SK-N-SH (cell line): ENCODE data around the gene LPCAT1. TPM values are rescaled to one million over a fixed set of nuclear protein-coding genes. Genes with fewer than 3 reads are reported as not detected.
A peak's percentile ranks its signal among the peaks of the same experiment; 100 is the strongest.
"Not testable (repeated sequence)": the region's sequence is repeated elsewhere in the genome, so short reads cannot be mapped to it uniquely, and the experiment has no call there.

ENCODE experiments used
- CTCF ChIA-PET: fragments of 300-600, 350-600 bp; formaldehyde crosslinking; extraction: SDS; loops from one replicate; lab custom pipeline; 2021; lab: Yijun Ruan, JAX
- POLR2A ChIA-PET: fragments of 350-600 bp; sonication (Branson Sonifier 250); formaldehyde crosslinking; extraction: SDS; loops from one replicate; lab custom pipeline; 2020; ENCODE audit warnings: antibody characterized with exemption, inconsistent platforms; lab: Yijun Ruan, JAX
- DNase-seq: peaks from one replicate; pipeline ENCODE4 v3.0.0; 2012
- H2AFZ ChIP-seq: fragments of 200-600 bp; sonication (generic); 2 replicates; pipeline ENCODE4 v1.8.1; 2016; ENCODE audit warnings: antibody characterized with exemption, mild to moderate bottlenecking, low read depth
- H3F3A ChIP-seq: fragments of 200-600 bp; sonication (generic); replicated peaks from 2 replicates; pipeline ENCODE3; 2016; ENCODE audit warnings: antibody characterized with exemption, mild to moderate bottlenecking; ENCODE audit not compliant: insufficient read depth
- H3K27ac ChIP-seq, 2 experiments: fragments of 200-500 bp in 1 of 2; fragments of 200-600 bp in 1 of 2; sonication (Bioruptor generic) in 1 of 2; sonication (generic), shearing (Covaris generic) in 1 of 2; 2 replicates each; pipeline versions ENCODE4 v1.5.1 to v1.6.1; 2014 to 2016; ENCODE audit warnings: low read depth in 2 of 2, inconsistent platforms in 1 of 2, low read length in 1 of 2, mild to moderate bottlenecking in 1 of 2, mixed read lengths in 1 of 2
- H3K27me3 ChIP-seq: fragments of 200-600 bp; sonication (generic), shearing (Covaris generic); 2 replicates; pipeline ENCODE4 v1.6.1; 2016; ENCODE audit warnings: mixed run types; ENCODE audit not compliant: insufficient read depth
- H3K36me3 ChIP-seq, 2 experiments: fragments of 200-500 bp in 1 of 2; fragments of 200-600 bp in 1 of 2; sonication (Bioruptor generic) in 1 of 2; sonication (generic) in 1 of 2; replicated peaks in 1 of 2; 2 replicates each; pipeline versions ENCODE3 to v1.5.1; 2014 to 2016; ENCODE audit warnings: low read length in 1 of 2, mild to moderate bottlenecking in 1 of 2; ENCODE audit not compliant: insufficient read depth in 2 of 2, control insufficient read depth in 1 of 2
- H3K4me1 ChIP-seq, 2 experiments: fragments of 200-500 bp in 1 of 2; fragments of 200-600 bp in 1 of 2; sonication (Bioruptor generic) in 1 of 2; sonication (generic), shearing (Covaris generic) in 1 of 2; 2 replicates each; pipeline versions ENCODE4 v1.5.1 to v1.6.1; 2014 to 2016; ENCODE audit warnings: low read depth in 1 of 2, low read length in 1 of 2, mixed run types in 1 of 2; ENCODE audit not compliant: insufficient read depth in 2 of 2, control insufficient read depth in 1 of 2
- H3K4me2 ChIP-seq: fragments of 200-600 bp; sonication (generic), shearing (Covaris generic); 2 replicates; pipeline ENCODE4 v1.6.1; 2017; ENCODE audit warnings: mixed run types
- H3K4me3 ChIP-seq, 2 experiments: fragments of 200-500 bp in 1 of 2; fragments of 200-600 bp in 1 of 2; sonication (Bioruptor generic) in 1 of 2; sonication (generic), shearing (Covaris generic) in 1 of 2; 2 replicates each; pipeline versions ENCODE4 v1.5.1 to v1.8.1; 2014 to 2016; ENCODE audit warnings: low read depth in 2 of 2, inconsistent platforms in 1 of 2, low read length in 1 of 2, mild to moderate bottlenecking in 1 of 2, mixed read lengths in 1 of 2, moderate library complexity in 1 of 2
- H3K79me2 ChIP-seq: fragments of 200-600 bp; sonication (generic); 2 replicates; pipeline ENCODE4 v1.8.1; 2017; ENCODE audit warnings: mild to moderate bottlenecking; ENCODE audit not compliant: insufficient read depth
- H3K9ac ChIP-seq: fragments of 200-600 bp; sonication (generic); 2 replicates; pipeline ENCODE4 v1.6.1; 2017; ENCODE audit warnings: mixed run types
- H3K9me2 ChIP-seq: fragments of 200-600 bp; sonication (generic); 2 replicates; pipeline ENCODE4 v1.6.1; 2017; ENCODE audit warnings: mixed run types
- H3K9me3 ChIP-seq: fragments of 200-600 bp; sonication (generic); 2 replicates; pipeline ENCODE4 v1.6.1; 2017; ENCODE audit warnings: mixed run types, mild to moderate bottlenecking, moderate library complexity
- H4K20me1 ChIP-seq: fragments of 200-600 bp; sonication (generic); 2 replicates; pipeline ENCODE4 v1.6.1; 2017; ENCODE audit warnings: mild to moderate bottlenecking, mixed run types; ENCODE audit not compliant: insufficient read depth
- MXI1 ChIP-seq: IDR thresholded peaks from 2 replicates; pipeline ENCODE4 v1.6.1; 2012; ENCODE audit warnings: mild to moderate bottlenecking, low read depth, low read length, improper control_type of control experiment
- NFIC ChIP-seq: IDR thresholded peaks from 2 replicates; pipeline ENCODE4 v1.4.0; 2012; ENCODE audit warnings: borderline replicate concordance
- POLR2AphosphoS5 ChIP-seq: IDR thresholded peaks from 2 replicates; pipeline ENCODE4 v1.6.1; 2012; ENCODE audit warnings: low read depth, low read length
- YY1 ChIP-seq: IDR thresholded peaks from 2 replicates; pipeline ENCODE4 v1.4.0; 2012; ENCODE audit warnings: low read depth, mild to moderate bottlenecking
- WGBS: methylation state at CpG from one replicate; pipeline ENCODE4 v1.1.6; 2017; ENCODE audit warnings: low lambda C conversion rate; 5-methylcytosine and 5-hydroxymethylcytosine counted together
- polyA plus RNA-seq, 3 experiments: library from polyadenylated mRNA; depleted of rRNA; stranded (reverse); fragments of >200 nt; gene quantifications; 2 replicates each; pipeline ENCODE4 v1.2.3, GENCODE V29; 2012
- TF ChIP-seq, protein P1 (sequence below): fragments of 150-350 bp; IDR thresholded peaks from 2 replicates; pipeline ENCODE4 v1.6.1; 2017; ENCODE audit warnings: antibody characterized with exemption, low read length, low read depth, borderline replicate concordance

Gene LPCAT1
- polyA plus RNA-seq, 1 of the 3 experiments (the other 2 are of a cell fraction), result 42.3 TPM

DNA sequence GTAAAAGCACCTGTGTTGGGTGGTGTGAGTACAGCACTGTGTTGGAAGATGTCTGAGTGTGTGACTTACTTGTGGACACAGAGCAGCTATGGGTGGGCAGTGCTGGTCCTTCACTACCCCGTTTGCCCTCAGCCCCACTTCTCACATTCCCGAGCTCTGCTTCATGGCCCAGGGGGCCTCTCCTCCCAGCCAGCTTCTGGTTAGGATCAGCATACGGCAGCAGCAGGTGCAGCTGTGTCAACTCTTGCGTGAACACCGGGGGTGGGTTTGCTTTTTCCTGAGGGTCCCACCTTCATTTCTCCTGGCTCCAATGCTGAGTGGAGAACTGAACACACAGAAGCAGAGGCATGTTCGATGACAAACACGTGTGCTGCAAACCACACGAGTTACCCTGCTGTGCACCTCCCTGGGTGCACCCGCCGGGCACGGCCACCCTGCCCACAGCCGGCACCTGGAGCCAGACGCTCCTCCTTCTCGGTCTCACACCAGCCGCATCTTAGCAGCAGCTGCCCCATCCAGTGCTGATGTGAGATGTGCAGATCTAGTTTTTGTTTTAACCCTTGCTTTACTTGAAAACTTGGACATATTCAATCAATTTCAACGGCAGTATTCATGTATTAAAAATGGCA, 63.6 kb downstream of the LPCAT1 start:
- no peak overlapping the region for H3K27ac ChIP-seq
- peaks cover 21% of the 10 kb centered on the region for H3F3A ChIP-seq
- H4K20me1 ChIP-seq, result no peaks in the 10 kb centered on the region
- no peaks in the 10 kb centered on the region for H3K27me3 ChIP-seq
- DNase-seq, result peak; percentile 24
- H3K4me3 ChIP-seq, result no peak overlapping the region
- ChIA-PET POLR2A (no interaction called here), CTCF (no interaction called here)
- no peaks in the 10 kb centered on the region for H3K79me2 ChIP-seq
- H3K36me3 ChIP-seq, result peaks cover 4 to 32% of the 10 kb centered on the region in 2 experiments
- no peak overlapping the region for H2AFZ ChIP-seq
- 89% methylated on average over 11 of the region's 16 CpGs for WGBS
- H3K9ac ChIP-seq, result no peak overlapping the region
- H3K9me3 ChIP-seq, result 0 out of 2 replicates have a peak, but pooled peaks cover 15% of the 10 kb centered on the region
- H3K9me2 ChIP-seq, result no peaks in the 10 kb centered on the region
- TF ChIP-seq NFIC (no peak), POLR2AphosphoS5 (no peak), MXI1 (no peak), YY1 (no peak)
- TF ChIP-seq, protein P1, sequence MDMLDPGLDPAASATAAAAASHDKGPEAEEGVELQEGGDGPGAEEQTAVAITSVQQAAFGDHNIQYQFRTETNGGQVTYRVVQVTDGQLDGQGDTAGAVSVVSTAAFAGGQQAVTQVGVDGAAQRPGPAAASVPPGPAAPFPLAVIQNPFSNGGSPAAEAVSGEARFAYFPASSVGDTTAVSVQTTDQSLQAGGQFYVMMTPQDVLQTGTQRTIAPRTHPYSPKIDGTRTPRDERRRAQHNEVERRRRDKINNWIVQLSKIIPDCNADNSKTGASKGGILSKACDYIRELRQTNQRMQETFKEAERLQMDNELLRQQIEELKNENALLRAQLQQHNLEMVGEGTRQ, result no peak
- no peak overlapping the region for H3K4me2 ChIP-seq
- peaks cover 0 to 7% of the 10 kb centered on the region in 2 experiments; a peak in 1 of 4 replicates for H3K4me1 ChIP-seq

DNA sequence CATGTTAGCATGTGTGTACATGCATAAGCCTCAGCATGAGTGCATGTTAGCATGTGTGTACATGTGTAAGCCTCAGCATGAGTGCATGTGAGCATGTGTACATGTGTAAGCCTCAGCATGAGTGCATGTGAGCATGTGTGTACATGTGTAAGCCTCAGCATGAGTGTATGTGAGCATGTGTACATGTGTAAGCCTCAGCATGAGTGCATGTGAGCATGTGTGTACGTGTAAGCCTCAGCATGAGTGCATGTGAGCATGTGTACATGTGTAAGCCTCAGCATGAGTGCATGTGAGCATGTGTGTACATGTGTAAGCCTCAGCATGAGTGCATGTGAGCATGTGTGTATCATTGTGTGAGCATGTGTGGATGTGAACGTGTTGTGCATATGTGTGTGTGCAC, 64.3 kb downstream of the LPCAT1 start:
- H3K9ac ChIP-seq, CTCF ChIA-PET, H3K27me3 ChIP-seq, POLR2A ChIA-PET, H4K20me1 ChIP-seq, H3K4me2 ChIP-seq, H2AFZ ChIP-seq, H3K9me2 ChIP-seq, H3K79me2 ChIP-seq, DNase-seq, H3K27ac ChIP-seq, H3K4me3 ChIP-seq, H3K4me1 ChIP-seq: not testable (repeated sequence)
- 100% methylated on average over 2 of the region's 2 CpGs for WGBS
- H3K36me3 ChIP-seq, result peaks cover 4 to 32% of the 10 kb centered on the region in 2 experiments
- peaks cover 14% of the 10 kb centered on the region for H3F3A ChIP-seq
- peaks cover 20% of the 10 kb centered on the region; the same call in 1 of the 2 replicates for H3K9me3 ChIP-seq

DNA sequence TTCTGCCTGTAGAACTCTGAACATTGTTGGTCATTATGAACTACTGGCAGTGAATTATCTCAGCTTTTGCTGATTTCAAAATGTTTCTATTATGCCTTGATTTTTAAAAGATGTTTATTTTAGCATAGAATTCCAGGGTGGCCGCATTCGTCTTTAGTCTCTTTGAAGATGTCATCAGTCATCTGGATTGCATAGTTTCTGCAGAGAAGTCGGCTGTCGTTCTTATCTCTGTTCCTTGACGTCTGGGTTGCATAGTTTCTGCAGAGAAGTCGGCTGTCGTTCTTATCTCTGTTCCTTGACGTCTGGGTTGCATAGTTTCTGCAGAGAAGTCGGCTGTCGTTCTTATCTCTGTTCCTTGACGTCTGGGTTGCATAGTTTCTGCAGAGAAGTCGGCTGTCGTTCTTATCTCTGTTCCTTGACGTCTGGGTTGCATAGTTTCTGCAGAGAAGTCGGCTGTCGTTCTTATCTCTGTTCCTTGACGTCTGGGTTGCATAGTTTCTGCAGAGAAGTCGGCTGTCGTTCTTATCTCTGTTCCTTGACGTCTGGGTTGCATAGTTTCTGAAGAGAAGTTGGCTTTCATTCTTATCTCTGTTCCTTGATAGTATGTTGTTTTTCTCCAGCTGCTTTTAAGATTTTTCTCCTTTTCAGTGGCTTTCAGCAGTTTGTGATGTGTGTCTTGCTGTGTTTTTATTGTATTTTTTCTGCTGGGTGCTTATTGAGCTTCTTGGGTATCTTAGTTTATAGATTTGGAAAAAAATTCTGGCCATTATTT, 67.5 kb downstream of the LPCAT1 start:
- POLR2A ChIA-PET, H4K20me1 ChIP-seq, CTCF ChIA-PET, H3K27ac ChIP-seq, H3K4me1 ChIP-seq, H3K79me2 ChIP-seq, H3K4me2 ChIP-seq, H3K9ac ChIP-seq, H3K9me2 ChIP-seq, H3K27me3 ChIP-seq, DNase-seq, H3K36me3 ChIP-seq, H3K4me3 ChIP-seq, H2AFZ ChIP-seq: not testable (repeated sequence)
- Histone ChIP-seq H3F3A (peaks cover 14% of the 10 kb centered on the region), H3K9me3 (peaks cover 21% of the 10 kb centered on the region; the same call in 1 of the 2 replicates)
- 54% methylated on average over 13 of the region's 20 CpGs for WGBS
